GM12892 (cell line): ENCODE results near the gene HOXC5.

ENCODE experiments used
- POLR2A ChIP-seq: IDR thresholded peaks from 2 replicates; pipeline ENCODE4 v1.6.1; 2011; ENCODE audit warnings: low read depth, low read length, control low read depth
- POLR2AphosphoS5 ChIP-seq: IDR thresholded peaks from 2 replicates; pipeline ENCODE4 v1.6.1; 2011; ENCODE audit warnings: low read depth, low read length, control low read depth
- TAF1 ChIP-seq: IDR thresholded peaks from 2 replicates; pipeline ENCODE4 v1.6.1; 2011; ENCODE audit warnings: low read depth, mild to moderate bottlenecking, control low read depth, low read length, borderline replicate concordance

- TF ChIP-seq POLR2AphosphoS5 (no peak), POLR2A (no peak), TAF1 (no peak)
Measured at GRCh38 chr12:54016051-54016450, 16.8 kb upstream of the HOXC5 start.
